Heart right ventricle (tissue), 16 donors: ENCODE measurements around the gene ATP7B. TPM values are rescaled to one million over a fixed set of nuclear protein-coding genes. Genes with fewer than 3 reads are reported as not detected.

ENCODE experiments used
- ATAC-seq, 8 donors: fragments of 200-7000 bp; cut with Tn5 transposase; one replicate each; pipeline ENCODE4 v1.9.1; 2020; ENCODE audit warnings: mild to moderate bottlenecking in 8 of 8, moderate library complexity in 8 of 8, moderate number of reproducible peaks in 1 of 8
- DNase-seq, 2 donors: peaks; one replicate each; pipeline ENCODE4 v3.0.0-alpha.2; 2020
- H3K27ac ChIP-seq, 10 donors: fragments of 200-600 bp; sonication (generic) in 2 of 10; one replicate each; pipeline versions ENCODE4 v1.5.0 to v1.8.0; 2020 to 2022; ENCODE audit warnings: mild to moderate bottlenecking in 3 of 10
- H3K27me3 ChIP-seq, 7 donors: fragments of 200-600 bp; one replicate each; pipeline ENCODE4 v1.8.0; 2021 to 2022; ENCODE audit warnings: mild to moderate bottlenecking in 2 of 7
- H3K36me3 ChIP-seq, 9 donors: fragments of 200-600 bp; sonication (generic) in 1 of 9; one replicate each; pipeline versions ENCODE4 v1.5.0 to v1.8.0; 2020 to 2022; ENCODE audit warnings: mild to moderate bottlenecking in 2 of 9
- H3K4me1 ChIP-seq, 9 donors: fragments of 200-600 bp; sonication (generic) in 1 of 9; one replicate each; pipeline versions ENCODE4 v1.5.0 to v1.8.0; 2020 to 2022; ENCODE audit warnings: mild to moderate bottlenecking in 4 of 9
- H3K4me3 ChIP-seq, 10 donors: fragments of 200-600 bp; sonication (generic) in 2 of 10; one replicate each; pipeline versions ENCODE4 v1.5.0 to v1.8.0; 2020 to 2022; ENCODE audit warnings: mild to moderate bottlenecking in 7 of 10, moderate library complexity in 2 of 10
- H3K9me3 ChIP-seq, 11 donors: fragments of 200-600 bp in 10 of 11; sonication (generic) in 2 of 11; one replicate each; pipeline versions ENCODE4 v1.5.0 to v1.8.0; 2013 to 2022; ENCODE audit warnings: mild to moderate bottlenecking in 2 of 11, control low read depth in 1 of 11, moderate library complexity in 1 of 11
- WGBS, 2 donors: extraction: QIAGEN DNeasy Blood & Tissue Kit; methylation state at CpG; one replicate each; pipeline ENCODE4 v1.1.7; 2013; ENCODE audit warnings: inconsistent platforms in 1 of 2; 5-methylcytosine and 5-hydroxymethylcytosine counted together
- intact Hi-C, 10 donors: fragments of 100-400 bp; cut with DNase I; formaldehyde crosslinking; loops; one replicate each; pipeline versions ENCODE4 v1.11.1 to v1.14.2; 2022
- polyA plus RNA-seq, 2 donors: library from polyadenylated mRNA; stranded (reverse); fragments of 200-250 nt; gene quantifications; one replicate each; pipeline ENCODE4 v1.2.3, GENCODE V29; 2013
- total RNA-seq, 10 donors: library from RNA; stranded (reverse); fragmentation: NEBNext Ultra II Directional in 3 of 10; extraction: Animal tissue kit (Norgen Biotek cat#: 25700) in 3 of 10; gene quantifications; one replicate each; pipeline versions ENCODE4 v1.2.1 to v1.2.4, GENCODE V29; 2021 to 2023
- TF ChIP-seq, protein P1 (sequence below), 9 donors: fragments of 200-600 bp; sonication (generic) in 2 of 9; IDR thresholded peaks; one replicate each; pipeline versions ENCODE4 v1.5.0 to v1.8.0; 2021 to 2022; ENCODE audit warnings: antibody characterized with exemption in 9 of 9, mild to moderate bottlenecking in 5 of 9, moderate library complexity in 1 of 9
- donor health status: Arrhythmogenic right ventricular cardiomyopathy.
- donor health status: ischemic (EF 13 %, LVEDD 7.1; RV severe dilation, severe dysfunction).
- donor health status: healthy with polysubstance abuse.
- donor health status: DM: no; HTN: yes; CAD: no.
- donor health status: DM: no; HTN: no; CAD: no.
- donor health status: ischemic (EF 25% LVEDD 6.9; RV normal size, moderate dysfunction).
- donor health status: ischemic (EF 25% LVEDD 5.7; RV mildly dilated, moderate dysfunction).
- donor health status: healthy.
- donor health status: DM: yes; HTN: yes; CAD: no.
- donor health status: Ischemic cardiomyopathy.
- donor health status: ischemic (EF 35%, LVEDD 5.7; RV mildly dilated, moderate dysfunction).
- donor health status: nonischemic (EF 11% LVEDD 7.7; RV severe dilation, severe dysfunction).
- donor health status: DM: yes; HTN: yes; CAD: no.
- donor health status: PGD.
- donor health status: ischemic (EF 29% LVEDD 5.4; RV normal size, mild dysfunction).
- donor health status: nonischemic (EF 23%, LVEDD 6.1; RV moderate dilation, normal function).

Gene ATP7B
- total and polyA plus RNA-seq, 12 donors = 2.0 to 9.3 (median 5.6) TPM

DNA sequence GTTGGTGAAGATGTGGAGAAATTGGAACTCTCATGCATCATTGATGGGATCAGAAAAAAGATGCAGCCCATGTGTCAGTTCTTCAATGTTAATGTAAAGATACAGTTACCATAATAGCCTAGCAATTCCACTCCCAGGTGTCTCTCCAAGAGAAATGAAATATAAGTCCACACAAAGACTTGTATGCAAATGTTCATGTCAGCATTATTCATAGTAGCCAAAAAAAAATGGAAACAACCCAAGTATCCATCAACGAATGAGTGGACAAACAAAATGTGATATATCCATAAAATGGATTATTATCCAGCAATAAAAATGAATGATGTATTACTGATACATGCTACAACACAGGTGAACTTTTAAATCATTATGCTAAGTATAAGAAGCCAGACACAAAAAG is 110.8 kb downstream of the ATP7B start:
- H3K9me3 ChIP-seq = no peaks in the 10 kb centered on the region
- intact Hi-C loops = loop anchor here in 1 of 10 donors (5.0 kb wide), 1 partner anchor 97 kb away; no protein-coding TSS in a partner anchor
- H3K4me3 ChIP-seq = no peak overlapping the region
- 84 to 87% methylated on average over 1 of the region's 1 CpG for WGBS, 2 donors
- no peaks in the 10 kb centered on the region for H3K4me1 ChIP-seq
- TF ChIP-seq, protein P1, sequence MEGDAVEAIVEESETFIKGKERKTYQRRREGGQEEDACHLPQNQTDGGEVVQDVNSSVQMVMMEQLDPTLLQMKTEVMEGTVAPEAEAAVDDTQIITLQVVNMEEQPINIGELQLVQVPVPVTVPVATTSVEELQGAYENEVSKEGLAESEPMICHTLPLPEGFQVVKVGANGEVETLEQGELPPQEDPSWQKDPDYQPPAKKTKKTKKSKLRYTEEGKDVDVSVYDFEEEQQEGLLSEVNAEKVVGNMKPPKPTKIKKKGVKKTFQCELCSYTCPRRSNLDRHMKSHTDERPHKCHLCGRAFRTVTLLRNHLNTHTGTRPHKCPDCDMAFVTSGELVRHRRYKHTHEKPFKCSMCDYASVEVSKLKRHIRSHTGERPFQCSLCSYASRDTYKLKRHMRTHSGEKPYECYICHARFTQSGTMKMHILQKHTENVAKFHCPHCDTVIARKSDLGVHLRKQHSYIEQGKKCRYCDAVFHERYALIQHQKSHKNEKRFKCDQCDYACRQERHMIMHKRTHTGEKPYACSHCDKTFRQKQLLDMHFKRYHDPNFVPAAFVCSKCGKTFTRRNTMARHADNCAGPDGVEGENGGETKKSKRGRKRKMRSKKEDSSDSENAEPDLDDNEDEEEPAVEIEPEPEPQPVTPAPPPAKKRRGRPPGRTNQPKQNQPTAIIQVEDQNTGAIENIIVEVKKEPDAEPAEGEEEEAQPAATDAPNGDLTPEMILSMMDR (IDR thresholded peaks at IDR 0.05) = no peak
- no peak overlapping the region for H3K27ac ChIP-seq
- H3K27me3 ChIP-seq = no peaks in the 10 kb centered on the region
- no peaks in the 10 kb centered on the region for H3K36me3 ChIP-seq
- no peak for DNase-seq
- ATAC-seq = no peak

DNA sequence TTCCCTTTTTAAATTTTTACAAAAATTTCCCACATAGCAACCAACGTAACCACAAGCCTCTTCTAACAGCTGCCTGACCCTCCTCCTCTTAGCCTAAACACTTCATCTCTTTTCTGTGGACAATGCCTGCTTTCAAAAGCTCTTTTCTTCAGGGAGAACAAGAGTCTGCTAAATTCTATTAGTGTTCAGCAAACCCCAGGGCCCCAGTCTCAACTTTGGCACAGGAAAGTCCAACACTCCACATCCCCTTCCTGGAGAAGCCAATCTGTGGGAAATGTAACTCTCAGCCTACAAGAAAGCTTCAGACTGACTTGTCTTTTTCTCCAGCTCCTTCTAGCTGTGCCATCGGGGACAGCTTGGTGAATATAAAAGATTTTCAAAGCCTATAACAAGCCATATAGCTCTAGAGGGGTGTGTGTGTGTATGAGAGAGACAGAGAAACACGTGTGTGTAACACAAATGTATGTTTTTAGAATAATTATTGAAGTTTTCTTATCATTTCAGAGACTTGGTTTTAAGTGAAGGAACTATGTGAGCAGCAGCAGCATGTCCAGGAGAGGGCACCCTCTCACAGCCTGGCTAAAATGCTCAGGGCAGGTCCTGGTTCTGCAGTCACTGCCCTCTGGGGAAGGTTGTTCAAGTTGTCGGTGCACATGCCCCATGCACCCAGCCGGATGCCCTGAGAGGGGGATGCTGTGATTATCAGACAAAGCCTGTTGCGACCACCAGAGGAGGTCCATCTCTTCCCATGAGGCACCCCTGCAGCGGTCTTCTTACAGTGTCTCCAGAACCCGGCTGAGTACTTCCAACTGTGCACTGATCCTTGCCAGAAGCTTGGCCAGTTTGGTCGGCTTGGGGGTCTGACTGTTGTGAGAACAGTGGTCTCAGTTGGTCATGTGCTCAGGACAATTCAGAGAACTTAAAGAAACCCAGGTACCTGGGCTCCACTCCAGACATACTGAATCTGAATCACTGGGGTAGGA is 115.1 kb downstream of the ATP7B start:
- TF ChIP-seq, protein P1 (IDR thresholded peaks at IDR 0.05) = peak; percentile 50 to 78 (median 69)
- no peak overlapping the region for H3K4me3 ChIP-seq
- 45 to 48% methylated on average over 9 of the region's 9 CpGs for WGBS, 2 donors
- intact Hi-C loops = loop anchor here in 8 of 10 donors (1.0 to 10.0 kb wide), 7 partner anchors 106 to 236 kb away; partner anchors contain the start of gene NEK5 (in 4 of the 8)
- H3K36me3 ChIP-seq = no peaks in the 10 kb centered on the region
- no peaks in the 10 kb centered on the region for H3K9me3 ChIP-seq
- no peak overlapping the region for H3K27ac ChIP-seq
- ATAC-seq (peak; percentile 78 to 92 (median 83)), DNase-seq (peak; percentile 36 to 43)
- H3K27me3 ChIP-seq = no peaks in the 10 kb centered on the region
- H3K4me1 ChIP-seq = no peaks in the 10 kb centered on the region

DNA sequence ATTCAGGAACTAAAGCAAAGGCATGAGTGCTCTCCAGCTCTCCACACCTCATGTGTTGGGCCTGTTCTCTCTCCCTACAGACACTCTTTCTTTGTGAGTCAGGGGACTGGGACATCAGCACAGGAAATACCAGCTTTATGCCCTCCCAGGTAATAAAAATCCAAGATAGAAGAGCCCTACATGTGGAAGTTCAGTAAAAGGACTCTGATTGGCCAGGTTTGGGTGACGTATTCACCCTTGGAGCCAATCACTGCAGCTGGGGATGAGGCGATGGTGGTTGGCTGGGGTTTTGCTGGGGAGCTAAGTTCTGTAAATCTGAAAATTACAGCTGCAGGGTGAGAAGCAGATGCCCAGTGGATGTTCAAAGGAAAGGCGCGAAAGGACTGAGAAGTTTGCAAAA is 117.0 kb downstream of the ATP7B start:
- ATAC-seq = no peak
- H3K9me3 ChIP-seq = no peaks in the 10 kb centered on the region
- no peak overlapping the region for H3K4me3 ChIP-seq
- H3K36me3 ChIP-seq = no peaks in the 10 kb centered on the region
- WGBS, 2 donors = 94 to 98% methylated on average over 4 of the region's 4 CpGs
- intact Hi-C loops = loop anchor here in 3 of 10 donors (2.0 to 10.0 kb wide), 3 partner anchors 231 to 233 kb away; partner anchors contain the start of gene NEK5 (in 2 of the 3)
- no peaks in the 10 kb centered on the region for H3K4me1 ChIP-seq
- no peak for DNase-seq
- H3K27ac ChIP-seq = no peak overlapping the region
- no peaks in the 10 kb centered on the region for H3K27me3 ChIP-seq
- TF ChIP-seq, protein P1 (IDR thresholded peaks at IDR 0.05) = no peak

DNA sequence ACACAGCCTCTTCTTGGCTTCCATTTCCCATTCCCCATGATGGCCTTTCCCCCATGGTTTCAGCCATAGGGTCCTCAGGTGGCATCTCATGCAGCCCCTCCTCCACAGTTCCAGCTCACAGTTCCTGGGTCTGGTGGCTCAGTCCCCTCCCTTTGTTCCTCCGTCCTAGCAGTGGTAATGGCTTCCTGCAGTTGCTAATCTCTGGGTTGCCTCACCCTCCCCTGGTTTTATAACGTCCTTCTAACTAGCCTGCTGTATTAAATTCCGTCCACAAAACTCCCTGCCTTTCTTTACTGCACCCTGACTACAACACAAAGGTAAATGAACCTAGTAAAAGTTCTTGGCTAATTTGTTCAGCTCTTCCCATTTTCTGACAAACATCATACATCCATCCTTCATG is 118.6 kb downstream of the ATP7B start:
- DNase-seq (no peak), ATAC-seq (no peak)
- no peaks in the 10 kb centered on the region for H3K9me3 ChIP-seq
- H3K36me3 ChIP-seq = no peaks in the 10 kb centered on the region
- H3K4me3 ChIP-seq = no peak overlapping the region
- no peak overlapping the region for H3K27ac ChIP-seq
- TF ChIP-seq, protein P1 (IDR thresholded peaks at IDR 0.05) = no peak
- no peaks in the 10 kb centered on the region for H3K4me1 ChIP-seq
- no peaks in the 10 kb centered on the region for H3K27me3 ChIP-seq
- 71 to 72% methylated on average over 3 of the region's 3 CpGs for WGBS, 2 donors
- intact Hi-C loops = loop anchor here in 2 of 10 donors (5.0 to 10.0 kb wide), 2 partner anchors 232 to 235 kb away; partner anchors contain the start of gene NEK5 (in 2 of the 2)
